Suprapubic skin (tissue), 4 donors: Measurements from ENCODE around the gene FRMD3.

Experiments
- CTCF ChIP-seq, 2 donors: fragments of 200-600 bp in 1 of 2; fragments of 450-650 bp in 1 of 2; sonication (generic) in 1 of 2; IDR thresholded peaks; one replicate each; pipeline ENCODE4 v1.5.1; 2016 to 2019; ENCODE audit warnings: antibody characterized with exemption in 2 of 2, mild to moderate bottlenecking in 1 of 2, moderate library complexity in 1 of 2
- POLR2A ChIP-seq, 2 donors: fragments of 450-650 bp; IDR thresholded peaks; one replicate each; pipeline ENCODE4 v1.6.1; 2017; ENCODE audit warnings: antibody characterized with exemption in 2 of 2, mild to moderate bottlenecking in 2 of 2, moderate library complexity in 2 of 2
- POLR2AphosphoS5 ChIP-seq, 3 donors: sonication (generic); formaldehyde crosslinking; IDR thresholded peaks; one replicate each; pipeline ENCODE4 v1.6.1; 2017; ENCODE audit warnings: antibody characterized with exemption in 3 of 3

- TF ChIP-seq CTCF (IDR thresholded peaks at IDR 0.05) (no peak), POLR2AphosphoS5 (IDR thresholded peaks at IDR 0.05) (no peak), POLR2A (IDR thresholded peaks at IDR 0.05) (no peak)
Observed at GRCh38 chr9:83430681-83431080, 107.5 kb downstream of the FRMD3 start.
